ENCODE results near the gene ZNF629.
A peak's percentile ranks its signal among the peaks of the same experiment; 100 is the strongest.

The ZNF629 gene

DNA sequence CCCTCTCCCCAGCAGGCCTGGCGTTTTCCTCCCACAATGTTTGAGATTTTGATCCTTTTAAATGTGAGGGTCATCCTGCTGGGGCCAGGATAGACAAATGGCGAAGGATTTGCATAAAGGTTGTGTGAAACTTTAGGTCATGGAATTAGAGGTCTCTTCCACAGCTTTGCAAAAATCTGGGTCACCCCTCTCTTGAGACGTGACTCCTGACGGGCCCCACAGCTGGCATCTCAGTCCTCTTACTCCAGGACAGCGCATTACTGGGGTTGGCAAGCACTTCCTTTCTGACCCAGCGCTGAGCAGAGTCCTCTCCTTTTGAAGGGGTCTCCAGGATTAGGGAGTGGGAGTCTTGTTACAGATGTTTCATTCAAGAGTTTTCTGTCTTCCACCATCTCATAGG is 7.4 kb downstream of the ZNF629 start:
- peaks cover 4% of the 10 kb centered on the region; the same call in 1 of the 2 replicates for H3K4me1 ChIP-seq (ENCODE audit: insufficient read depth, low read length)

DNA sequence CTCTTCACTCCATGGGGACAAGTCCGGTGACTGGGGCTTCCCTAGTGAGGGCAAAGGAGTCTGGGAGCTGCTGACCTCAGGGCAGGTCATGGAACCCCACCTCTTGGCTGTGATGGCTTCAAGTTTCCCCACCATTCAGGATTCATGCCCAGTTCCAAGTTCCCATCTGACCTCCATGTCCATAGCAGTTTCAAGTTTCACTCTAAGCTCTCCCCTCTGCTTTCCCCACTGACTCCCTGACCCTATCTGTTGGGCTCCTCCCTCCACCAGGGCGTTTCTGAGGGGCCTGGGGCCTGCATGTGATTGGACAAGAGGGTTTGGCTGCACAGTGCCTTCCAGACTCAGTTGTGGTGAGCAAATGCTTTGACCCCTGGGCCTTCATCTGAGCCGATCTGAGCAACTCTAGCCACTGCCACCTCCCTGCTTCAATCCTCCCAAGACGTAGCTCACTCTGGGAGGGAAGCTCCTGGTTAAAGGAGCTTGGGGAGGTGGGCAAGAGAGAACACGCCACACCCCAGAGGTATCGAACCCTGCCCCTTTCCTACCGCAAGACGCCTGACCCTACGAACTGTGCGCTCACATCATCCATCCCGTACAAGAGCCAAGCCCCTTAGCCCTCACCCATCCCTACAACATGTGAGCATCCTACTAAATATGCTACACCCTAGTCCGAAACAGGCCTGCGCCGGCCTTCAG is 8.3 kb downstream of the ZNF629 start:
- Histone ChIP-seq H3K9ac (ENCODE audit: low read depth, low read length) (no peak overlapping the region), H3K9me3 (ENCODE audit: control insufficient read depth, insufficient read depth, low read length) (no peaks in the 10 kb centered on the region), H3K4me1 (ENCODE audit: insufficient read depth, low read length) (peaks cover 4% of the 10 kb centered on the region; the same call in 1 of the 2 replicates), H3K36me3 (ENCODE audit: insufficient read depth, low read length) (no peaks in the 10 kb centered on the region; the same call in 1 of the 2 replicates)

More for the DNA sequence above, 7.4 kb downstream of the ZNF629 start:
- Histone ChIP-seq H3K36me3 (ENCODE audit: insufficient read depth, low read length) (no peaks in the 10 kb centered on the region; the same call in 1 of the 2 replicates), H3K9me3 (ENCODE audit: control insufficient read depth, insufficient read depth, low read length) (no peaks in the 10 kb centered on the region), H3K9ac (ENCODE audit: low read depth, low read length) (no peak overlapping the region)

DNA sequence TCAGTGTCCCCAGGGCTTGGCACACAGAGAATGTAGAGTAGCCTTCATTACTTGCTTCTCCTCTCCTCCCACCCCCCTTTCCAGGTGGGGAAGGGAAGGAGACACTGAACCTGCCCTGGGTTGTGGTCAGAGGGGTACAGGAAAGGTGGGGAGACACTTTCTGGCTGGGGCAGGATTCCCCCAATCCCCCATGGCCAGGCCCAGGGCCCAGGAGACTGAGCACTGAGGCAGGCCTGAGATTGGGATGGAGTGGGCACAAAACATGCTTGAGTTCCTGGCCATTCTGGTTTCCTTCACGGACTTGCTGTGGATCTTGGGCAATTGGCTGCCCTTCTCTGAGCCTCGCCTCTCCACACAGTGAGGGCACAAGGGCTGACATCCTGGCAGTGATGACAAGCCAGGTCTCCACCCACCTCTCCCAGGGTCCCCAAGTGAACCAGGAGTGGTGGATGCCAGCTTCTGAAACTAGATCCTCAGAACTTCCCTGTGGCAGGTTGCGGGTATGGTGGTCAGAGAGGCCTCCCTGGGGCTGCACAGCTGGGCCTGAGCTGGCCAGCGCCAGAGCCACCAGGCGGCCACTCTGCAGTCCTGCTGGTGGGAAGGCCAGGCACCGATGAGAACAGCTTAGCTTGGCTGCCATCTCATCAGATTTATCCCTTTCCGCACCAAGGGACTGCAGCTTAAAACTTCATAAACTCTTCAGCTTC is 9.3 kb downstream of the ZNF629 start:
- peaks cover under 1% of the 10 kb centered on the region; the same call in 1 of the 2 replicates for H3K36me3 ChIP-seq (ENCODE audit: insufficient read depth, low read length)
- no peak overlapping the region for H3K9ac ChIP-seq (ENCODE audit: low read depth, low read length)
- H3K9me3 ChIP-seq (ENCODE audit: control insufficient read depth, insufficient read depth, low read length): no peaks in the 10 kb centered on the region
- peaks cover 4% of the 10 kb centered on the region; the same call in 1 of the 2 replicates for H3K4me1 ChIP-seq (ENCODE audit: insufficient read depth, low read length)

DNA sequence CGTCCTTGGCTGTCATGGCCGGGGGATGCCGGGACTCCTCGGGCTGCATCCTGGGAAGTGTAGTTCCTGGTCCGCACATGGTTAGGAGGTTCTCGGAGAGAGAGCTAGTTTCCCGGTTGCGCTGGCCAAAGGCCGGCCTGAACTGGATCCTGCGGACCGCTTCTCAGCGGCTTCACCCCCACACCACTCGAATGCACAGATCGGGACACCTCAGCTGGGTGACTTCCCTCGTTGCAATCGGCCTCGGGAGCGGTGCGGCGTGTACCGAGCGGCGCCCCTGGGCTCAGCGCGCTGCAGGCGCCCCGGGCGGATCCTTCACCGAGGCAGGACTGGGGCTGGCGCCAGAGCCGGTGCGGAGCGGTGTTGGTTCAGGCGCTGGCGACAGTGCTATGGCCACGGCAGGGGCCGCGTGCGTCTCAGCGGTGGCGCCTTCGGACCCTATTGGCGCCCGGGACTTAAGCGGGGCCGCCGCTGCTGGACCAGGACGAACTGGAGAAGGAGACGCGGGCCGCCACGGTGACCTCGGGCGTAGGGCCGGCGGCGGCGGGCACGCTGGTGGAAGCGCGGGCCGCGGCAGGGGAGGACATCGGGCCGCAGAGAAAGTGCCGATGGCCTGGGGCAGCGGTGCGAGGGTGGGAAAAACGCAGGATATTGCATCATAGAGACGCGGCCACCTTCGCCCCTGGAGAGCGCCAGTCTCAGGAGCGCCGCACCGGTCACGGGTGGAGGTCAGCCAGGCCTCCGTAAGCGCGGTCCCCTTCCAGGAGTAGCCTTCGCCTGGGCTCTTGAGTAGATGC is 11.4 kb downstream of the ZNF629 start:
- Histone ChIP-seq H3K36me3 (ENCODE audit: insufficient read depth, low read length) (peaks cover 5% of the 10 kb centered on the region; the same call in 1 of the 2 replicates), H3K4me1 (ENCODE audit: insufficient read depth, low read length) (peaks cover 4% of the 10 kb centered on the region; the same call in 1 of the 2 replicates), H3K9ac (ENCODE audit: low read depth, low read length) (peak overlapping the region; percentile 98), H3K9me3 (ENCODE audit: control insufficient read depth, insufficient read depth, low read length) (no peaks in the 10 kb centered on the region)

DNA sequence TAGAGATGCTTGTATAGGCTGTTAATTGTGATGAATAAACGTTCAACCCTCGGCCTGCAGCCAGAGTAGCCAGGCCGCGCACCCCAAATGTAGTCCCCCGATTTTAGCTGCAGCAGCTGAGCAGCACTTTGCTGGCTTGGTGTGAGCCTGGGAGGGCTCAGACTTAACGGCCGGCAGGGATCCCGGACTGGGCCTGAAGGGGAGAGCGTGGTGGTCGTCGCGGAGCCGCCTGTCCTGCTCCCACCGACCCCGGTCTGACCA is 11.9 kb downstream of the ZNF629 start:
- peaks cover 4% of the 10 kb centered on the region; the same call in 1 of the 2 replicates for H3K4me1 ChIP-seq (ENCODE audit: insufficient read depth, low read length)
- peaks cover 5% of the 10 kb centered on the region; the same call in 1 of the 2 replicates for H3K36me3 ChIP-seq (ENCODE audit: insufficient read depth, low read length)
- peak overlapping the region; percentile 98; the same call in 1 of the 2 replicates for H3K9ac ChIP-seq (ENCODE audit: low read depth, low read length)
- no peaks in the 10 kb centered on the region for H3K9me3 ChIP-seq (ENCODE audit: control insufficient read depth, insufficient read depth, low read length)

DNA sequence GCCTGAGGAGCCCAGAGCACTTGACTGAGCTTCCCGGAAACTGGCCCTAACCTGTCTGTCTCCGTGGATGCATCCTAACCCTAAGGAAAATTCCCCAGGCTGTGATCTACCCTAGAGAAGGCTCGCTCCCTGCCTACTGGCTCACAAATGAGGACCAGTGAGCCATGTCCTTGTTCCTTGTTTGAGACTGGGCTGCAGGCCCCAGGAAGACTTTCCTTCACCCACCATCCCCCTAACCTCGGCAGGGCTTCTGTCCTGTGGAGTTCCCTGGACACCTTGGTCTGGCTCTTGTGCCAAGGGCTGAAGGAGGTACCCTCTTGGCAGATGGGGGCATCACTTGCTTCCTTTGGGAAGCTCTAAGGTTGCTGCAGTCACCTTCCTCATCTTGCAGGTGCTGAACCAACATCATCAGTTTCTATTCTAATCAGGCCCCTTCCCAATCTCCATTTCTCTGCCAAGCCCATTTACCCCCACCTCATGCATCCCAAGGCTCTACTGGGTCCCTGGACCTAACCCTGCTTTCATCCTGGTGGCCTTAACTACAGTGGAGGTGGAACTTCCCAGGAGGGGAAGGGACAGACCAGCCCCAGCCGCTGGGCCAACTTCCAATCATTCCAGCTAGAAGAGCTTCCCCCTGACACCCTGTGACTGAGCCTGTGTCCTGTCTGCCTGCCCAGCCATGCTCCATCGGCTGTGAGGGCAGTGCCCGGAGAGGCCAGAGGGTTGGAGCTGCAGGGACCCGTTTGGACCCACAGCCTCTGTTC is 12.5 kb downstream of the ZNF629 start:
- H3K4me1 ChIP-seq (ENCODE audit: insufficient read depth, low read length): peaks cover 4% of the 10 kb centered on the region; the same call in 1 of the 2 replicates
- peak overlapping the region; percentile 98; the same call in 1 of the 2 replicates for H3K9ac ChIP-seq (ENCODE audit: low read depth, low read length)
- peaks cover 6% of the 10 kb centered on the region for H3K36me3 ChIP-seq (ENCODE audit: insufficient read depth, low read length)
- H3K9me3 ChIP-seq (ENCODE audit: control insufficient read depth, insufficient read depth, low read length): no peaks in the 10 kb centered on the region

DNA sequence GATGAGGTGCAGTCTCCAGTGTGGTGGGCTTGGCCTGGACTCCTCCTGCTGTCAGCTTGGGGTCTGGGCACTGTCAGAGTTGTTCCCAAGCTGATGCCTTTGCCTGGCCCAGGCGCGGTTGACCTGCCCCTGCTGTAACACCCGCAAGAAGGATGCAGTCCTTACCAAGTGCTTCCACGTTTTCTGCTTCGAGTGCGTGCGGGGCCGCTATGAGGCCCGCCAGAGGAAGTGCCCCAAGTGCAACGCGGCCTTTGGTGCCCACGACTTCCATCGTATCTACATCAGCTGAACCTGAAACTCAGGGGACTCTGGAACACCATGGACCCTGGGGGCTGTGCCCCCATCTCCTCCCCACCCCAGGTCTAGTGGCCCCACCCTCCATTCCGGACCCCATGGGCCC is 13.2 kb downstream of the ZNF629 start:
- H3K9ac ChIP-seq (ENCODE audit: low read depth, low read length): no peak overlapping the region
- H3K9me3 ChIP-seq (ENCODE audit: control insufficient read depth, insufficient read depth, low read length): no peaks in the 10 kb centered on the region
- H3K4me1 ChIP-seq (ENCODE audit: insufficient read depth, low read length): peaks cover 4% of the 10 kb centered on the region; the same call in 1 of the 2 replicates
- H3K36me3 ChIP-seq (ENCODE audit: insufficient read depth, low read length): peaks cover 11% of the 10 kb centered on the region

DNA sequence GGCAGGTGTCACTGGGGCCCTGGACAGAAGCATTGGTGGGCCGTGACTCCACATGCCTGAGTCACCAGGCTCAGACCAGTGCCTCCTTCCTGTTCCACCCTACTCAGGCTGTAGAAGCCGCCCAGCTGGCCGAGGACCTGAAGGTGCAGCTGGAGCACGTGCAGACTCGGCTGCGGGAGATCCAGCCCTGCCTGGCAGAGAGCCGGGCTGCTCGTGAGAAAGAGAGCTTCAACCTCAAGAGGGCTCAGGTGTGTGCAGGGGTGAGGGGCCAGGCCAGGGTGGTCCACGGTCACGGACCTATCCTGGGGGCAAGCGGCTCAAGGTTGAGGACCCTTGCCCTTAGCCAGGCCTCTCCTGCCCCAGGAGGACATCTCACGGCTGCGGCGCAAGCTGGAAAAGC is 15.3 kb downstream of the ZNF629 start:
- H3K36me3 ChIP-seq (ENCODE audit: insufficient read depth, low read length): peaks cover 20% of the 10 kb centered on the region
- no peaks in the 10 kb centered on the region; the same call in 1 of the 2 replicates for H3K4me1 ChIP-seq (ENCODE audit: insufficient read depth, low read length)
- H3K9ac ChIP-seq (ENCODE audit: low read depth, low read length): no peak overlapping the region
- H3K9me3 ChIP-seq (ENCODE audit: control insufficient read depth, insufficient read depth, low read length): no peaks in the 10 kb centered on the region

DNA sequence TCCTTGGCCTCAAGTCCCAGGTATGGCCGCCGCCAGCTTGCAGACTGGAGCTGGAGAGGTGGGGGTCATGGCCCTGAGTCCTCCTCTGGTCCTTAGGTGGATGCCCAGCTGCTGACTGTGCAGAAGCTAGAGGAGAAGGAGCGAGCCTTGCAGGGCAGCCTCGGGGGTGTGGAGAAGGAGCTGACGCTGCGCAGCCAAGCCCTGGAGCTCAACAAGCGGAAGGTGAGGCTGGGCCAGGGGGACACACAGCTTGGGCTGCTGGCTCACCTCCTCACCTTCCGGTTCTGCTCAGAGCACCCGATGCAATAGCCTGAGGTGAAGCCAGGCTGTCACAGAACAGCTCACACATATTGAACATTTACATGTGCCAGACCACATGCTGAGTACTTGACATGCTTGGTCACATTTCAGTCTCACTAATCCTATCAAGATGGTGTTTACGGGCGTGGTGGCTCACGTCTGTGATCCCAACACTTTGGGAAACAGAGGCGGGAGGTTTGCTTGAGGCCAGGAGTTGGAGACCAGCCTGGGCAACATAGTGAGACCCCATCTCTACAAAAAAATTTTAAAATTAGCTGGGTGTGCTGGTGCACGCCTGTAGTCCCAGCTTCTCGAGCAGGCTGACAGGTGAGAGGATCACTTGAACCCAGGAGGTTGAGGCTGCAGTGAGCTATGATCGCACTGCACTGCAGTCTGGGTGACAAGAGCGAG is 17.5 kb downstream of the ZNF629 start:
- Histone ChIP-seq H3K9ac (ENCODE audit: low read depth, low read length) (no peak overlapping the region), H3K9me3 (ENCODE audit: control insufficient read depth, insufficient read depth, low read length) (no peaks in the 10 kb centered on the region), H3K4me1 (ENCODE audit: insufficient read depth, low read length) (no peaks in the 10 kb centered on the region), H3K36me3 (ENCODE audit: insufficient read depth, low read length) (peaks cover 31% of the 10 kb centered on the region)

DNA sequence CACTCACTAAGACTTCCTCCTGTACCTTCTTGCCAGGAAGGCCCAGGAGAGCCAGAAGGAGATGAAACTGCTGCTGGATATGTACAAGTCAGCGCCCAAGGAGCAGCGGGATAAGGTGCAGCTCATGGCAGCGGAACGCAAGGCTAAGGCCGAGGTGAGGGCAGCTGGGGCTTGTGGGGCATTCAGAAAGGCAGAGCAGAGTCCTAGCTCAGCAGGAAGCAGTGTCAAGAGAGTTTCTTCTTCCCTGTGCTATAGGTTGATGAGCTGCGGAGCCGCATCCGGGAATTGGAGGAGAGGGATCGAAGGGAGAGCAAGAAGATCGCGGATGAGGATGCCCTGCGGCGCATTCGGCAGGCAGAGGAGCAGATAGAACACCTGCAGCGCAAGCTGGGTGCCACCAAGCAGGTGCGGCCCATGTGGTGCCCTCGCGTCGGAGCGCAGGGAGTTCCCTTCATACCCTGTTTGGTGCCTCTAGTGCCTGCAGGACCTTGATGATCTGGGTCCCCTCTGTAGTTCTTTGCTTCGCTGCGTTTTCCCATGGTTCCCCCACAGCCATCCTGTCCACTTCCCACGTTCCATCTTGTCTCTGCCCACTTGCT is 18.3 kb downstream of the ZNF629 start:
- Histone ChIP-seq H3K9me3 (ENCODE audit: control insufficient read depth, insufficient read depth, low read length) (no peaks in the 10 kb centered on the region), H3K4me1 (ENCODE audit: insufficient read depth, low read length) (no peaks in the 10 kb centered on the region), H3K36me3 (ENCODE audit: insufficient read depth, low read length) (peaks cover 38% of the 10 kb centered on the region), H3K9ac (ENCODE audit: low read depth, low read length) (no peak overlapping the region)

DNA sequence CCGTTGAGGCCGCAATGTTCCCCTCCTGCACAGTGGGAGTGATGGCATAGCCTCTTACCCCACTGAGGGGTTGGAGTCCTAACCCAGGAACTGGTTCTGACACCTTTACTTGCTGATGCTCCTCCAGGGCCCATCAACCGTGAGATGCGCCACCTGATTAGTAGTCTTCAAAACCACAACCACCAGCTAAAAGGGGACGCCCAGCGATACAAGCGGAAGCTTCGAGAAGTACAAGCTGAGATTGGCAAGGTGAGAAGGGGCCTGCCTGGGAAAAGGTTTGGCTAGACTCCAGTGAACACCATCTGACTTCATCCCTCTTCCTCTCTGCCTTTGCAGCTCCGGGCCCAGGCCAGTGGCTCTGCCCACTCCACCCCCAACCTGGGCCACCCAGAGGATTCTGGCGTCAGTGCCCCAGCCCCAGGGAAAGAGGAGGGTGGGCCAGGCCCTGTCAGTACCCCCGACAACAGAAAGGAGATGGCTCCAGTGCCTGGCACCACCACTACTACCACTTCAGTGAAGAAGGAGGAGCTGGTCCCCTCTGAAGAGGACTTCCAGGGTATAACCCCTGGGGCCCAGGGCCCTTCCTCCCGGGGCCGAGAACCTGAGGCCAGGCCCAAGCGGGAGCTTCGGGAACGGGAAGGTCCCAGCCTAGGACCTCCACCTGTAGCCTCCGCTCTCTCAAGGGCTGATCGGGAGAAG is 19.1 kb downstream of the ZNF629 start:
- peaks cover 5% of the 10 kb centered on the region; the same call in 1 of the 2 replicates for H3K4me1 ChIP-seq (ENCODE audit: insufficient read depth, low read length)
- H3K36me3 ChIP-seq (ENCODE audit: insufficient read depth, low read length): peaks cover 41% of the 10 kb centered on the region
- no peak overlapping the region for H3K9ac ChIP-seq (ENCODE audit: low read depth, low read length)
- no peaks in the 10 kb centered on the region for H3K9me3 ChIP-seq (ENCODE audit: control insufficient read depth, insufficient read depth, low read length)

DNA sequence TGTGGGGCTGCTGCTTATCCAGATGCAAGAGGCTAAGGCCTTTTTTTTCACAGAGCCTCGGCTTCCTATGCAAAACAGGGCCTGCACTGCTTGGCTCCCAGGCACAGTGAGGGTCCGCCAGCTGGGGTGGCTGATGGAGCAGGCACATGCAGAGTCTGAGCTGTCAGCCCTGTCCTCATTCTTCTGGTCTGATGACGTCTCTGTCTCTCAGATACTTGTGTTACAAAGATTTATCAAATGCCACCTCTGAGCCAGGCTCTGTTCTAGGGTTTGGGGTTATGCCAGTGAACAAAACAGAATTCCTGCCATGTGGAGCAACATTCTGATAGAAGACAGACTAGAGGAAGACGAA is 20.1 kb downstream of the ZNF629 start:
- Histone ChIP-seq H3K9me3 (ENCODE audit: control insufficient read depth, insufficient read depth, low read length) (no peaks in the 10 kb centered on the region), H3K9ac (ENCODE audit: low read depth, low read length) (no peak overlapping the region), H3K36me3 (ENCODE audit: insufficient read depth, low read length) (peaks cover 37% of the 10 kb centered on the region), H3K4me1 (ENCODE audit: insufficient read depth, low read length) (peaks cover 8% of the 10 kb centered on the region; the same call in 1 of the 2 replicates)

All from ES-I3 (cell line).